Spleen (tissue), 7 donors: ENCODE results near the gene ARMC9.

Experiments
- CTCF ChIP-seq, 11 experiments: fragments of 200-600 bp in 7 of 11; fragments of 450-650 bp in 4 of 11; sonication (generic) in 4 of 11; IDR thresholded peaks in 8 of 11; conservative IDR thresholded peaks in 3 of 11; 1 replicate in 7 of 11; 2 replicates in 4 of 11; pipeline versions ENCODE4 v1.4.0 to v1.8.0; 2016 to 2021; ENCODE audit warnings: antibody characterized with exemption in 11 of 11, inconsistent platforms in 4 of 11, mild to moderate bottlenecking in 1 of 11
- POLR2AphosphoS5 ChIP-seq, 3 donors: sonication (generic); formaldehyde crosslinking; IDR thresholded peaks; one replicate each; pipeline ENCODE4 v1.5.1; 2017; ENCODE audit warnings: antibody characterized with exemption in 3 of 3
- donor health status: DM: no; HTN: no; CAD: no; lungs with moderate emphysema.
- donor health status: DM: no; HTN: no; CAD: no.
- donor health status: DM: no; HTN: no; CAD: no.

GRCh38 chr2:231353469-231353868 is 155.0 kb downstream of the ARMC9 start:
- TF ChIP-seq CTCF (IDR thresholded peaks at IDR 0.05 in 8 of 11, conservative IDR thresholded peaks at IDR 0.05 in 3 of 11): no peak
- TF ChIP-seq POLR2AphosphoS5 (IDR thresholded peaks at IDR 0.05): no peak
